Activated T-cell treated with anti-CD3 and anti-CD28 coated beads for 4 hours (primary cell): ENCODE data around the gene ANO2.
A peak's percentile ranks its signal among the peaks of the same experiment; 100 is the strongest.

Experiments used
- DNase-seq: peaks from one replicate; pipeline ENCODE4 v3.0.0-alpha.2; 2020

ANO2 gene

DNA sequence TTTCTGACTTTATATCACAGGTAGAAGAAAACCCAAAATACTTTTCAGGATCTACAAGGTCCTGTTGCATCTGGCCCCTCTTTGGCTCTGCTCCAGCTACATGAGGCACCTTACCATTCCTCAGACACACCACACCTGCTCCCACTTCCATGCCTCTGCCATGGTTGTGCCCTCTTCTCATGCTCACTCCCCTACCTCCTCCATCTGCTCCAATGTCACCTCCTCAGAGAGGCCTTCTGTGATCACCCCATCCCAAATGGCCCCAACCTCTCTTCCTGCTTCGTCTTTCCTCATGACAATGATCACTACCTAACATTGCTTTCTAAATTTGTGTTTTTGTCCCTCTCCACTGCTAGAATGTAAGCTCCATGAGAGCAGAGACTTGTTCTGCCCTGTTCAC, 174.3 kb downstream of the ANO2 start:
- DNase-seq, result no peak

DNA sequence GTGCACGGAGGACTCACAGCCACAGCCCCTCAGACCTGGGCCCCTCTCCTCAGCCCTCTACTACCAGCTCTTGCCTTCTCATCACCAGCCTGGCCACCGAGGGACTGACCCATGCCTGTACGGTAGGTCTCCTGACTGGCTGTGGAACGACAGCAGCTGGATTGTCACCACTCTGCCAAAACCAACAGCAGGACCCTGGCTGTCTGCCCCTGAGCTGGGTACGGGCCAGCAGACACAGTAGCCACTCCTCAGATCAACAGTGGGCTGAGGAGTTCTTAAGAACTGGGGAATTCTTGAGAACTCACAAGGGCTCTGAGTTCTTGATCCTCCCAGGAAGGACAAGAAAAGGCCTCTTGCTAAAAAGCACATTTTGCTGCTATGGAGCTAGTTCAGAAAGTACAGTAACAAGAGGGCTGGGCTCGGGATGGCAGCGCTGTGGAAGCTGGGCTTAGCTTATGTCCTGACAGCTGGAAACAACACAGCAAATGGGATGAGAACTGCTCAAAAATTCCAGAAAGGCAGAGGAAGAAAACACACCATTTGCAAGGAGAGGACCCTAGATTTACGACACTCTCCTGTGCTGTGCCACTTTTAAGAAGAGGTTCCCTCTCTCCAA, 176.4 kb downstream of the ANO2 start:
- DNase-seq, result no peak

- no peak for DNase-seq
These were observed 176.9 kb downstream of the ANO2 start for GRCh38 chr12:5768171-5768570.

DNA sequence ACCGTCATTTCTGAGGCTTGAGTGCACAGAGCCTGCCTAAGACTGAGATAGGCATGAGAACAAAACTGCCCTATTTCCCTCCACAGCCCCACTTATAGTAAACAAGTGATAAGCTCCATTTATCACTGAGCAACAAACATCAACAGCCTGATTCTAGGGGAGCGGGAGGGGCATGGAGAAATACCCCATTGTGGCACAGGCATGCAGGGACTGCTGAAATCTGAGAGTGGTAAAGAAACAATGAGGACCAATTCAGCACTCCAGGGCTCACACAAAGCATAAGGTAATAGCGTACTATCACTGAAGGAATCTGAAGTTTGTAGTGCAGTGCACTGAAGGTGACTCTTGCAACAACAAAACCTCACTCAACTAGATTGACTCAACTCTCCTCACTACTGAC, 186.7 kb downstream of the ANO2 start:
- no peak for DNase-seq

DNA sequence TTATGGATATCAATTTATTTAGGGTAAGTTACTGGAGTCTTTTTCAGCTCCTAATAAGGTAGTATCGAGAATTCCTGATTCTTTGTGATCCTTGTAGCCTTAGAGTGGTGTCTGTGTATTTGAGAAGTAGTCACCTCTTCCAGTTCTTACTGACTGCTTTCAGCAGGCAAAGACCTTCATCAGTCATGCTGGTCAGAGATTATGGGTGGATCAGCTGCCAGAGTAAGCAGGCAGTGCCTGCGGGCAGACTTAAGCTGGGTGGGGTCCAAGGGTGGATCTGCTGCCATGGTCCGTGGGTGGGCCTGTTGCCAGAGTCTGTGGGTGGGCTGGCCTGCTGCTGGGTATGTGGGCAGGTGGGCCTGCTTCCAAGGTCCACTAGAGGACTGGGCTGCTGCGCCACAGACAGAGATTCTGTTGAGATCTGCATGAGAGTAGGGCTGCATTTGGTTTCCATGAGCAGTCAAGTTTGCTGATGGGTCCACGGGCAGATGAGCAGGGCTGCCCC, 188.7 kb downstream of the ANO2 start:
- no peak for DNase-seq

- DNase-seq, result no peak
These were observed 197.0 kb downstream of the ANO2 start for GRCh38 chr12:5748027-5748426.

DNA sequence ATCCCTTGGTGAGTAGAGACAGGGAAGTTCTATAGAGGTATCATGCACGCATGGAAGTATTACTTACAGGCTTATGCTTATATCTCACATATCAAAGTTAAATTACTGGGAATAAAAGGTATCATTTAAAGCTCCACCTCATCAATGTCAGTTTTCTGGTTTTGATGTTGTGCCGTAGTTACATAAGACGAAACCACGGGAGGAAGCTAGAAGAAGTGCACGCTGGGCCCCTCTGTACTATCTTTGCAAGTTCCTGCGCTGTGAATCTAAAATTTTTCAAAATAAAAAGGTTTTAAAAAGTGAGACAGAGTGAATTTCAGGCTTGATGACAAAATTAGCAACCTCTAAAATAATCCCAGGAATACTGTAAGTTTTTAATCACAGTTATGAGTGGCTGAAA, 198.1 kb downstream of the ANO2 start:
- DNase-seq, result no peak

- DNase-seq, result no peak
These were observed 198.8 kb downstream of the ANO2 start for GRCh38 chr12:5746036-5746908.

DNA sequence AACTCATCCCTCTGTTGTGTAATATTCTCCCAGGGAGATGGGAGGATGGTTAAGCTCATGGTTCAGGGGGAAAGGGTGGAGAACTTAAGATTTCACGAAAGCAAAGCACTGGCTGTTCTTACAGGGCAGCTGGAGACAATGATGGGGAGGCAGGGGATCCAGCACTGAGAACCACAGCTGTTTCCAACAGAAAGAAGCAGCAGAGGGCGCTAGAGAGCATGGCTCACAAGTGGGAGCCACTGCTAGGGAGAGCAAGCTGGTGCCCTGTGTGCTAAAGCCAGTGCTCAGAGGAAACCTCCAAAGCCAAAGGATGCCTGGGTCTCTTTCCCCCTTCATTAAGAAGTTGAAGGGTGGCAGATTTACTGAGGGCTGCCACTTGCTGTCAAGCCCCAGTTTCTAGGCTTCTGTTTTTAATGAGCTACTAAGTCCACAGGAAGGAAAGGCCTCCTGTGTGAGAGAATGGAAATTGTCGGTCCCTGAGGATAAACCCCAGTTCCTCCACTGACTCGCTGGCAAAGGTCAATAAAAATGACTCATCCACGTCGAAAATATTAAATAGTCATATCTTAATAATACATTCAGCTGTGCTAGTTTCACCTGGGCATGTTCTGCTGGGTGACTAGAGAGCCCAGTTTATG, 199.7 kb downstream of the ANO2 start:
- peak; percentile 11 for DNase-seq

GRCh38 chr12:5742258-5742657, 202.8 kb downstream of the ANO2 start:
- no peak for DNase-seq

GRCh38 chr12:5739917-5740316, 205.1 kb downstream of the ANO2 start:
- no peak for DNase-seq

GRCh38 chr12:5737778-5738177, 207.3 kb downstream of the ANO2 start:
- no peak for DNase-seq

GRCh38 chr12:5736527-5736926, 208.5 kb downstream of the ANO2 start:
- no peak for DNase-seq

DNA sequence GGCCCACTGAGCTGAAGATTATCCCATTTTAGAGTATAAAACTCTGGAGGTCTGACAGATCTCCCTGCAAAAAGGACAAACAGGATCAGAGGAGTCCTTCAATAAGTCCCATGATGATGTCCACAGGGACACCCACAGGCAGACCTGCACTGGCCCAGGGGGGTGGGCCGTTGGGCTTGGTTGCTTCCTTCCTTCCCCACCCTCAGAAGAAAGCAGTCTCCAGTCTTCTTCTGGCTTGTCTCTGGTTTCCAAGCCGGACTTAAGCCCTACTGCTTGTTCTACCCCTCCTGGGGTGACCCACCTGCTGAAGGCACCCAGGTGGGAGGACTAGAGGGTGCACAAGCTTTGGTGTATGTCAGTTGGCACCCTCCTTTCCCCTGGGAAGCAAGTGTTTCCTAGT, 209.0 kb downstream of the ANO2 start:
- DNase-seq, result no peak

- DNase-seq, result no peak
These were observed 211.1 kb downstream of the ANO2 start for GRCh38 chr12:5733916-5734315.

DNA sequence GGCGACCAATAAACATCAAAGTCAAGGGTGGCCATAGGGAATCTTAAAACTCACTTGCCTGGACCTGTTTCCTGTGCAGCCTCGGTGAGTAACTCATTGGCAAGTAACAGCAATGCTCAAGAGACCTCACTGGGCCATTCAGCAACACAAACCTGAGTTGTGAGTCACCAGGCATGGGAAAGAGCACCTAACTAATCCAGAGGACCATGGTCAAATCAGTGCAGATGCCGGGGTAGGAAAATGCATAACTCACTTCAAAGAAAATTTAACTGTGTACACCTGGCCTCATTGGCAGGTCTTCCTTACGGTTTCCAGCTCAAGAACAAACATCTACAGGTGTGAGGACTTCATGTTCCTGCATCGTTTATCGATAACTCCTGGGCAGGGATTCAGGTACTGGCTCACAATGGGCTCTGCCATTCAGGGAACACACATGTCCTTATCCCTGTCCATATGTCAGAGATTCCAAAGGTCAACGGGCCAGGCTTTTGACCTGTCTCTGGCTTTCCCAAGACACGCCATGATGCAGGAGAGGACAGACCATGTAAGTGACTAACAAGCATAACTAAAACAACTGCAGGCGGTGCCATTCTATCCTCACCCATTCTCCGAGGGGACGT, 211.8 kb downstream of the ANO2 start:
- DNase-seq, result no peak

- no peak for DNase-seq
These were observed 214.1 kb downstream of the ANO2 start for GRCh38 chr12:5730962-5731361.

GRCh38 chr12:5723711-5724252, 221.3 kb downstream of the ANO2 start:
- DNase-seq, result no peak

- no peak for DNase-seq
These were observed 222.0 kb downstream of the ANO2 start for GRCh38 chr12:5723071-5723470.

DNA sequence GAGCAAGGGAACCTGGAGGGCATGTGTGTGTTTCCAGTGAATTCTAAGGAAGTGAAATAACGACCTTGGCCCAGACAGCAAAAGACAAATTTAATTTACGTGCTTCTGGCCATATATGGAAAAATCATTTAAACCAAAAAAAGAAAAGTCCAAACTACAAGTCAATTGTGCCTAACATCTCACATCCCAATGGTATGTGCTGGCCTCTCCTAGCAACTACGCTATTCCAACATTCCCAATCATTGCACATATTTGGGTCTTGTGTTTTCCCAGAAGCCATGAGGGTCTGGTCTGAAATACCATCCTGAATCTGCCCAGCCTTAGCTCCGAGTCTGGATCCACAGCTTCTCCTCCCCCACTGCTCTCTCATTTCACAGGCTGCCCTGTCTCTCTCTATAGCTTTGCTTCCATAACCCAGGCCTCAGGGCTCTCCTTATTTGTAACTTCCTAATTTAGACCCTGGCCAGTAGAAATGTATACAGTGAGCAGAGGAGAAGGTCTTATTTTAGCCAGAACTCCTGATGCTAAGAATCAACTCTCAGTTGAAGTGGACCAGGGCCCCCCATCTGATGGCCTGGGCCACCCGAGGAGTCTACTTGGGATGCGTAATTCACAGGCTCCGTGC, 224.6 kb downstream of the ANO2 start:
- no peak for DNase-seq

GRCh38 chr12:5718680-5719079, 226.4 kb downstream of the ANO2 start:
- DNase-seq, result no peak

DNA sequence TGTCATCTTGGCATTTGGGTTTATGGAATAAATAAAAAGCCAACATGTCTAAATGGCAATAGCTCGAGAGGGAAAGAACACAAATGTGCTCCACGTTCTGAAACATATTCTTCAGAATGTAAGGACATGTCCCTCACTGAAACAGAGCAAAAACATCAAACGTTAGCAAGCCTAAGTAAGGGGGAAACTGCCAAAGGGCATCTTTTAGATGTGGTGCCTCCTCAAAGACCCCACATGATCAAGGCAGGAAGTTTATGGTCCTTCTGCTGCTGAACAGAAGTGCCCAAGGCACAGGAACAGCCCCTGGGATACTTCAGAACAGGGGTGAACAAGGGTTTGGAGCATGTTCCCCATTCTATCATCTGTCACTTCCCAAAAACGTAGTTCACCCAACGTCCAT, 227.0 kb downstream of the ANO2 start:
- no peak for DNase-seq

DNA sequence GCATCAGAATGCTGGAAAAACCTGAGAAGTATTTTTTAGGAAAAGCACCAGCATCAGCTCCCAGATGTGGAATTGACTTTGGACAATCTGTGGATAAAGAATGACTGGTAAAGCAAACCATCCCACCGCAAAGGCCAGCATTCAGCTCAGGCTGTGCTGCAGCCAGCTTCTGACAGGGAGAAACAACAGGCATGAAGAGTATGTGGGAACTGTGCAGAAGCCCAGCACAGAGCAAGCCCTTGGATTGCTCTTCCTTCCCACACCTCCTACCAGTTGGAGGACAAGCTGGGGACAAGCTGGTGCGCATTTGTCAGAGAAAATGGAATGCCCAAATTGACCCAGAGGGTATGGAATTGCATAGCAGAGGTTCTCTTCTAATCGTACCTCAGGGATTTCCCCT, 228.1 kb downstream of the ANO2 start:
- DNase-seq, result no peak
